Measurements from ENCODE around the gene RFX2. TPM values are rescaled to one million over a fixed set of nuclear protein-coding genes. Genes with fewer than 3 reads are reported as not detected.

Gene RFX2
- total RNA-seq, 1 donor from 2014 or later = 3.2 TPM

- FAIRE-seq (no peak), DNase-seq (ENCODE audit: low read depth) (no peak)
- H3K36me3 ChIP-seq (ENCODE audit: insufficient read depth, low read length) = no peaks in the 10 kb centered on the region
- Mint-ChIP-seq H3K4me3 (ENCODE audit: unreplicated experiment) (no peak overlapping the region), H3K9me3 (ENCODE audit: unreplicated experiment) (no peaks in the 10 kb centered on the region), H3K36me3 (ENCODE audit: low read depth, unreplicated experiment) (no peaks in the 10 kb centered on the region), H3K27me3 (ENCODE audit: low read depth, unreplicated experiment) (peaks cover 10% of the 10 kb centered on the region), H3K27ac (ENCODE audit: unreplicated experiment) (no peak overlapping the region), H3K4me1 (ENCODE audit: low read depth, unreplicated experiment) (no peaks in the 10 kb centered on the region)
- H3K4me3 ChIP-seq (ENCODE audit: insufficient read depth, low read depth, low read length) = no peak overlapping the region
- H3K4me2 ChIP-seq (ENCODE audit: low read length) = no peak overlapping the region
- no peak overlapping the region for H3K27ac ChIP-seq (ENCODE audit: low read depth, low read length)
- no peak overlapping the region for H3K9ac ChIP-seq (ENCODE audit: low read length)
- no peaks in the 10 kb centered on the region for H3K4me1 ChIP-seq (ENCODE audit: insufficient read depth, low read length)
- H3K9me3 ChIP-seq (ENCODE audit: insufficient read depth, low read depth, low read length) = no peaks in the 10 kb centered on the region
- H3K27me3 ChIP-seq (ENCODE audit: insufficient read depth, low read length) = no peaks in the 10 kb centered on the region
- H3K79me2 ChIP-seq (ENCODE audit: insufficient read depth, low read length) = no peaks in the 10 kb centered on the region
- H2AFZ ChIP-seq (ENCODE audit: low read depth, low read length) = no peak overlapping the region
- no peak for TF ChIP-seq EZH2 (IDR thresholded peaks at IDR 0.05; ENCODE audit: insufficient read depth, low read length)
- no peak for TF ChIP-seq CTCF (IDR thresholded peaks at IDR 0.05; ENCODE audit: insufficient read depth, low read depth, low read length)
- no peaks in the 10 kb centered on the region for H4K20me1 ChIP-seq (ENCODE audit: insufficient read depth, low read length)
Measured at GRCh38 chr19:6042776-6043726, 67.2 kb downstream of the RFX2 start.

GRCh38 chr19:6041991-6042481 lies 68.3 kb downstream of the RFX2 start:
- H3K9me3 Mint-ChIP-seq (ENCODE audit: unreplicated experiment) = no peaks in the 10 kb centered on the region

More at GRCh38 chr19:6041991-6042481, 68.3 kb downstream of the RFX2 start:
- Histone ChIP-seq H3K36me3 (ENCODE audit: insufficient read depth, low read length) (no peaks in the 10 kb centered on the region), H3K9ac (ENCODE audit: low read length) (no peak overlapping the region), H4K20me1 (ENCODE audit: insufficient read depth, low read length) (no peaks in the 10 kb centered on the region), H3K4me2 (ENCODE audit: low read length) (no peak overlapping the region), H3K79me2 (ENCODE audit: insufficient read depth, low read length) (no peaks in the 10 kb centered on the region), H3K27ac (ENCODE audit: low read depth, low read length) (no peak overlapping the region), H3K9me3 (ENCODE audit: insufficient read depth, low read depth, low read length) (no peaks in the 10 kb centered on the region), H3K4me1 (ENCODE audit: insufficient read depth, low read length) (no peaks in the 10 kb centered on the region), H2AFZ (ENCODE audit: low read depth, low read length) (no peak overlapping the region), H3K4me3 (ENCODE audit: insufficient read depth, low read depth, low read length) (no peak overlapping the region), H3K27me3 (ENCODE audit: insufficient read depth, low read length) (no peaks in the 10 kb centered on the region)
- no peaks in the 10 kb centered on the region for H3K4me1 Mint-ChIP-seq (ENCODE audit: low read depth, unreplicated experiment)
- H3K4me3 Mint-ChIP-seq (ENCODE audit: unreplicated experiment) = no peak overlapping the region
- TF ChIP-seq CTCF (IDR thresholded peaks at IDR 0.05; ENCODE audit: insufficient read depth, low read depth, low read length) (no peak), EZH2 (IDR thresholded peaks at IDR 0.05; ENCODE audit: insufficient read depth, low read length) (no peak)
- no peaks in the 10 kb centered on the region for H3K36me3 Mint-ChIP-seq (ENCODE audit: low read depth, unreplicated experiment)
- no peak overlapping the region for H3K27ac Mint-ChIP-seq (ENCODE audit: unreplicated experiment)
- FAIRE-seq (no peak), DNase-seq (ENCODE audit: low read depth) (no peak)
- peaks cover 10% of the 10 kb centered on the region for H3K27me3 Mint-ChIP-seq (ENCODE audit: low read depth, unreplicated experiment)
